ENCODE results near the gene KMT5C.
A peak's percentile ranks its signal among the peaks of the same experiment; 100 is the strongest.
"Not testable (repeated sequence)": the region's sequence is repeated elsewhere in the genome, so short reads cannot be mapped to it uniquely, and the experiment has no call there.

Gene KMT5C

DNA sequence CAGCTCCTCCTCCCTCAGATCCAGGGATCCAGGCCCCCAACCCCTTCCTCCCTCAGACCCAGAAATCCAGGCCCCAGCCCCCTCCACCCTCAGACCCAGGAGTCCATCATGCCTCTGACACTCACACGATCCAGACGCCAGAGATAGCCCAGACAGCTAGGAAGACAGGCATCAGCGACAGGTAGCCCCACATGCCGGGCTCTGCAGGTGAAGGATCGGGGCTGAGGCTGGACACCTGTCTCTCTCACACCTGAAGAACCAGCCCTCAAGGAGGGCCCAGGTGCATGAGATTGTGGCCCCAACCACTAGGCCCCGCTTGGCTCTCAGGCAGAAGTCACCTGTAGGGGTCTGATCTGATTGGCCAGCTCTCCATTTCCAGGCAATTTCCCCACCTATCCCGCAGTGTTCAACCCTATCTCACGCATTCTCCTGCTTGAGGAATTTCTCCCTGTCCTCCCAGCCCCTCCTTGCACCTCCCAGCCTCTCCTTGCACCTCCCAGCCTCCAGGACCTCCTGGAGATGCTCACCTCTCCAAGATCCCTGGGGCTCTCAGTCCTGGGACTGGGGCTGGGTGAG lies 18.7 kb upstream of the KMT5C start:
- DNase-seq = no peak

DNA sequence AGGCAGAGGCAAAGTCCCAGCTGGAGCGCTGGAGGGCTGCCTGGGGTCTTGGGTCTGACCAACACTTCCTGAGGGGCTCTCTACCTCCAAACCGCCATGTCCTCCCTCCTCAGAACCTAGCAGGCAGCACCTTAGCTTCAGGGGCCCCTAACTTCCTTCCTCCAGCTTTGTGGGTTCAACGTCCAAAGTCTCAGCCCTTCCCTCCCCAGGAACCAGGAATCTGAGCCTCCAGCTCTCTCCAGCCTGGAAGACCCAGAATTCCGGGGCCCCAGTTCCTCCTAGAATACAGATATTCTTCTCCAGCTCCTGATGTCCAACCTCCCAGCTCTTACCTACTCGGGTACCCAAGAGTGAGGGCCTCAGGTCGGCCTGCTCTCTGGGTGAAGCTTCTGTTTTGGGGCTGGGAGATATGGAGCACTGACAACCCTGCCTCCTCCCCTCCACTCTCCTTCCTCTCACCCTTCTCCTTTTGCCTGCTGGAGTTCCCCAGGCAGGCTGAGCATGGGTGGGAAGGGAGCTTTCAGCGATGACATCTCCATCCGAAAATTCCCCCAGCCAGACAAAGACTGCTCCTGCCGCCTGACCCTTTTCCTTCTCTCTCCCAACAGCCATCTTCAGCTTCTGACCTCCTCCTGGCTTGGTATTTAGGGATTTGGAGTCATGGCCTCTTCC lies 18.1 kb upstream of the KMT5C start:
- DNase-seq = no peak

DNA sequence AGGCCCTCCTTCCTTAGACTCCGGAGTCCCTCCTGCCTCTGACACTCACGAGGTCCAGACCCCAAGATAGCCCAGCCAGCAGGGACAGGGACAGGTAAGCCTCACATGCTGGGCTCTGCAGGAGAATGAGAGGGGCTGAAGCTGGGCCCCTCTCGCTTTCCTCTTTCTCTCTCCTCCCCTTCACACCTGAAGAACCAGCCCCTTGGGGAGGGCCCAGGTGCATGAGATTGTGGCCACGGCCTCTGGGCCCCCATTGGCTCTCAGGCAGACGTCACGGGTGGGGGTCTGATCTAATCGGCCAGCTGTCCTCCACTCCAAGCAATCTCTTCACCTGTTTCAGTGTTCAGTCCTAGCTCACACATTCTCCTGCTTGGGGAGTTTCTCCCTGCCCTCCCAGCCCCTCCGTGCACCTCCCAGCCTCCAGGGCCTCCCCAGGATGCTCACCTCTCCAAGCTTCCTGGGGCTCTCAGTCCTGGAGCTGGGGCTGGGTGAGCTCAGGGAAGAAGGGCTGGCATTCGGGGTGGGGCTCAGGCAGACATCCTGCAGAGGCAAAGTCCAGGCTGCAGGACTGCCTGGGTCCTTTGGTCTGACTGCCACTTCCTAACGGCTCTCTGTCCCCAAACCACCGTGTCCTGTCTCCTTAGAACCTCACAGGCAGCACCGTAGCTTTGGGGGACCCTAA lies 17.3 kb upstream of the KMT5C start:
- DNase-seq = no peak

DNA sequence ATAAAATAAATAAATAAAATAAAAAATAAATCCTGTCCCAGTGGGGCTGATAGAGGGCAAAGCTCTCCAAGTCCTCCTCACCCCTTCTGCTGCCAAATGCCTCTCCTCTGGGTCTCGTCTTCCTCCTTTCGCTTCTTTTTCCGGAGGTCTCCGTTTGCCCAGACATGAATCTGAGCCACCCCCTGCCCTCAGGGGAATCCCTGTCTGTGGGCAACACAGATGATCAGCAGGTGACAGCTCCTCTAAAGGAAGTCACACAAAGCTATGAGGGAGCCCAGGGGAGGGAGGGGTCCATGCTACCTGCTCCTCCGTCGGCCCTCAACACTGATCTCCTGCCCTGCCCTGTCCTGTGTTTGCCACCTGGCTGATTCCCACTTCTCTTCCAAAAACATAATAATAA lies 15.0 kb upstream of the KMT5C start:
- DNase-seq = no peak

DNA sequence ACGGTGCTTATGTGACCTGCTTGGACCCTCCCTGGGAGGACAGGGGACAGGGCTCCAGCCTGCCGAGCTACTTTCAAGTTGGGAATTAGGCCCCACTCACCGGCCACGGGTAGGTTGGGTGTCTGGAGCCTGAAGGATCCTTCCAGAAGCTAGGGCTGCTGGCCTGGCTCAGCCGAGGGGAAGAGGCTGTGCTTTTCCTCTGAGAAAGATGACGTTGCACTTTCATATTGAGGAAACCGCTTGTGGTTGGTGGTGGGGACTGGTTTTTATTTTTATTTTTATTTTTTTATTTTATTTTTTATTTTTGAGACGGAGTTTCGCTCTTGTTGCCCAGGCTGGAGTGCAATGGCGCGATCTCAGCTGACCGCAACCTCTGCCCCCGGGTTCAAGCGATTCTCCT lies 14.5 kb upstream of the KMT5C start, which contains the start of gene TMEM150B:
Gene TMEM150B (minus strand): TSS at position 170 of the 400 bp plus-strand sequence. CDS start 4,305 bp downstream, outside the sequence.
- DNase-seq = no peak

DNA sequence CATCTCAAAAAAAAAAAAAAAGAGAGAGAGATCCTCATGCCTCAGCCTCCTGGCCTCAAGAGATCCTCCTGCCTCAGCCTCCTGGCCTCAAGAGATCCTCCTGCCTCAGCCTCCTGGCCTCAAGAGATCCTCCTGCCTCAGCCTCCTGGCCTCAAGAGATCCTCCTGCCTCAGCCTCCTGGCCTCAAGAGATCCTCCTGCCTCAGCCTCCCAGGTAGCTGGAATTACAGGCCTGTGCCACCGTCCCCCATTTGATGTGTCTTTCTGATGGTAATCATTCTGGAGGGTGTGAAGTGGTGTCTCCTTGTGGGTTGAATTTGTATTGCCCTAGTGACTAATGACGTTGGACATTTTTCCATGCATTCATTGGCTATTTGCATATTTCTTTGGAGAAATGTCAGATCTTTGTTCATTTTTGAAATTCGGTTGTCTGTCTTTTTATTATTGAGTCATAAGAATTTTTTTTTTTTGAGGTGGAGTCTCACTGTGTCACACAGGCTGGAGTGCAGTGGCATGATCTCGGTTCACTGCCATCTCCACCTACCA lies 10.8 kb upstream of the KMT5C start:
- DNase-seq = not testable (repeated sequence)

DNA sequence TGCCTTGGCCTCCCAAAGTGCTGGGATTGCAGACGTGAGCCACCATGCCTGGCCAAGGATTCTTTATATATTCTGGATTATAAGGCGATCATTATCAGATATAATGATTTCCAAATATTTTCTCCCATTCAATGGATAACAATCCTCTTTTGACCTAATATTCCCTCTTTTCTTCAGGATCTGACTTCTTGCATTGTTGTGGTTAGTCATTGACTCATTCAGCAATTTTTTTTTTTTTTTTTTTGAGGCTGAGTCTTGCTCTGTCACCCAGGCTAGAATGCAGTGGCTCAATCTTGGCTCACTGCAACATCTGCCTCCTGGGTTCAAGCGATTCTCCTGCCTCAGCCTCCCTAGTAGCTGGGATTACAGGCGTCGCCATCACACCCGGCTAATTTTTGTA lies 9.9 kb upstream of the KMT5C start:
- DNase-seq = not testable (repeated sequence)

DNA sequence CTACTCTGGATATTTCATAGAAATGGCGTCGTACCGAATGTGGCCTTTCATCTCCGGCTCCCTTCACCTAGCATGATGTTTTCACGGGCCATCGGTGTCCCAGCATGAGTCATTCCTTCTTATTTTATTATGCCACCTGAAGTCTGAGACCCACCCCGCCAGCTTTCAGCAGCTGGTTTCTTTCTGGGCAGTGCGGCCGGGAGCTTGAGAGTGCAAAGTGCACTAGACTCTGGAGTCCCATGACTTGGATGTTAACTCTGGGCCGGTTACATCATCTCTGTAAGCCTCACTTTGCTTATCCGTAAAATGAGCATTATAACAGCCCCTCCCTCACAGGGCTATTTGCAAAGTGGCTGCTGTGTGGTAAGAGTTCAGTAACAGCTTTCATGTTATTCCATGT lies 5.8 kb upstream of the KMT5C start:
- no peak for DNase-seq

DNA sequence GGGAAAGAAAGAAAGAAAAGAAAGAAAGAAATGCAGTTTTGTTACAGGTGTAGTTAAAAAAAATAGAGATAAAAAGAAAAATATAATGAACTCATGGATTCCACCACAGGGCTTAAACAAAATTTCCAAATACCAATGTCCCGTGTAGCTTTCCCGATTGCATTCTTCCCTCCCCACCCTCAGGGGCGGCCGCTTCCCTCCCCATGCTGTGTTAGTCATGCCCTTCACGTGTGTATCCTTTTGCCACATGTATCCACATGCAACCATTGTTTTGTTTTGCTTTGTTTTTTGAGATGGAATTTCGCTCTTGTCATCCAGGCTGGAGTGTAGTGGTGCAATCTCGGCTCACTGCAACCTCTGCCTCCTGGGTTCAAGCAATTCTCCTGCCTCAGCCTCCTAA lies 3.6 kb upstream of the KMT5C start:
- no peak for DNase-seq

DNA sequence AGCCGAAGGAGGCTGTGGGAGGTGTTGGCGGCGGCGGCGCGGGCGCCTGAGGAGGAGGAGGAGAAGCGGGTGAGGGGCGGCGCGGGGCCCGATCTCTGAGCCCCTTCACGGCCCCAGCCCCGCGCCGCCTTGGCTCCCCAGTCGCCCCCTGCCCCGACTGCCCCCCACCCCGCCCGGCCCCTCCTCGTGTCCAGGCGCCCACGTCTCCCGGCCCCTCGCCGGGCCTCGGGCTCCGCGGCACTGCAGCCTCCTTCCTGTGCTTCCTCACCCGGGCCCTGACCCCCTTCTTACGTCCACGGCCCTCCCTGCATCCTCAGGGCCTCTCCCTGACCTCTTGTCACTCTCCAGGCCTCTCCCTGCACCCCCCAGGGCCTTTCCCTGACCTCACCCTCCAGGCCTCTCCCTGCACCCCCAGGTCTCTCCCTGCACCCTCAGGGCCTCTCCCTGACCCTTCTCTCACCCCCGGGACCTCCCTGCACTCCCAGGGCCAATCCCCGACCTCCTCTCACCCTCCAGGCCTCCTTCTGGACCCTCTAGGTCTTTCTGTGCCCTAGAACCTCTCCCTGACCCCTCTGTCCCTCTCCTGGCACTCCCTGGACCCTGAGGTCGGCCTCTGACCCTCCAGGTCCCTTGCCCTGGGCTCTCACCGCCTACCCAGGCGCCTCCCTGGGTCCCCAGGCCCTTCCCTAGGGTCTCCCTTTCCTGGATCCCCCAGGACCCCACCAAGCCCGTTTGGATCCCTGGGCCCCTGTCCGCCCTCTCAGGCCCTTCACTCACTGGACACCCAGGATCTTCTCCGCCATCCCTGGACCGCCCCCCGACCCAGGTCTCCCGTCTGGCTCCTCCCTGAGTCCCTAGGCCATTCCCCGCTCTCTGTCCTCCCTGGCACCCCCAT lies 460 bp downstream of the KMT5C start:
- DNase-seq = no peak

DNA sequence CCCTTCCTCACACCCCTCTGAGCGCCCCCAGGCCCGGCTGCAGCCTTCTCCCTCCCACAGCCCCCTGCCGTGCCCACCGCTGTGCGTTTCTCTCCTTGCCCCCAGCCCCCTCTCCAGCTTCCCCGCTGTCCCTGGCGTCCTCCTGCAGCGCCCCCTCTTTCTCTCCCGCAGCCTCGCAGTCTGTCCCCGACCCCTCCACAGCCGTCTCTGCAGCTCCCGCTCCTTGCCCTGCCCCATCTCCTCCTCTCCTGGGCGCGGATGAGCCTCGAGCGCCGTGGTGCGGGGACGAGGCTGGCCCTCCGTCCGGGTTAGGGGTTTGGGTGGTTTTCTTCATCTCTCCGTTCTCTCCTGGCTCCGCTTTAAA lies 1.1 kb downstream of the KMT5C start:
- DNase-seq = no peak

DNA sequence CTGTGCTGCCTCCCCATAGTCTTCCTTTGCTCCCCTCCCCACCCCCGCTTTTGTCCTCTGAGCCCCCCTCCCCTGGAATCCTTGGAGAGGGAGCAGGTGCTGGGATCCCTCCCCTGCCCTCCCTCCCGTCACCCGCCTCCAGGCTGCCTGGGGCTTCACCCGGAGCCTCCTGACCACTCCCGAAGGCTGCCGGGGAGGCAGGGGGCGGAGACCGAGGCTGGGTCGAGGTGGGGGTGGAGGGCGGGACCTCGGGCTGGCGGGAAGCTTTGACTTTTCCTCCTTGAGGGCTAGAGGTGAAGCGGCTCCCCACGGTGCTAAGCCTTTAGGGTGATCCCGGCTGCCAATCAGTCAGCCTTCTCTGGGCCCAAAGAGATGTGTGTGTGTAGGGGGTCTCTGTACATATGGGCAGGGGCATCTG lies 1.5 kb downstream of the KMT5C start:
- peak; percentile 43 to 48 for DNase-seq

DNA sequence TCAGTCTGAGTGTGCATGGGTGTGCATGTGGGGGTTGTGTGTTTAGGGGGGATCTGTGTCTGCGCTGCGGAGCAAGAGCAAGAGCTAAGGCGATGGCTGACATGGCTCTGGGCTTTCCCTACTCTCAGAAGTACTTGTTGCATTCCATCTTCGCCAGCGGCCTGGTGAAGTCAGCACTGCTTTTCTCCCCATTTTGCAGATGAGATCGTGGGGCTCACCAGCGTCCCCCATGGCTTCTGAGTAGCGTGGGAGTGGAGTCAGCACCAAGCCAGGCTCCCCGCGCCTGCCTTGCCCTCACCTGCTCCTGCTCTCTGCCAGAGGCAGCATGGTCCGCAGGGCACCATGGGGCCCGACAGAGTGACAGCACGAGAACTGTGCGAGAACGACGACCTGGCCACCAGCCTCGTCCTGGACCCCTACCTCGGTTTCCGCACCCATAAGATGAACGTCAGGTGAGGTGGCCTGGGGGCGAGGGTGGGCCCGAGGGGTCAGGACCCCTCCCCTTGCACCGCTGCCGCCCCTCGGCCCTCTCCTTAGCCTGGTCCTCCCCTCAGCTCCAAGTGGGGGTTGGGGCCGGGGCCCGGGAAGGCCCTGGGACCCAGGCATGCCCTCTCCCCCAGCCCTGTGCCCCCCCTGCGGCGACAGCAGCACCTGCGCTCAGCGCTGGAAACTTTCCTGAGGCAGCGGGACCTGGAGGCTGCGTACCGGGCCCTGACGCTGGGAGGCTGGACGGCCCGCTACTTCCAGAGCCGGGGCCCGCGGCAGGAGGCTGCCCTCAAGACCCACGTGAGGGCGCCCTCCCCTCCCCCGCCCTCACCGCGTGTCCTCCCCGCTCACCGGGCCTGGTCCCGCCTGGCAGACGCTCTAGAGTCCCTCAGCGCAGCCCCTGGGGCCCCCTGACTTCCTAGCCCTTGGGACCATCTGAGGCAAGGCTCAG lies 2.2 kb downstream of the KMT5C start:
- no peak for DNase-seq

DNA sequence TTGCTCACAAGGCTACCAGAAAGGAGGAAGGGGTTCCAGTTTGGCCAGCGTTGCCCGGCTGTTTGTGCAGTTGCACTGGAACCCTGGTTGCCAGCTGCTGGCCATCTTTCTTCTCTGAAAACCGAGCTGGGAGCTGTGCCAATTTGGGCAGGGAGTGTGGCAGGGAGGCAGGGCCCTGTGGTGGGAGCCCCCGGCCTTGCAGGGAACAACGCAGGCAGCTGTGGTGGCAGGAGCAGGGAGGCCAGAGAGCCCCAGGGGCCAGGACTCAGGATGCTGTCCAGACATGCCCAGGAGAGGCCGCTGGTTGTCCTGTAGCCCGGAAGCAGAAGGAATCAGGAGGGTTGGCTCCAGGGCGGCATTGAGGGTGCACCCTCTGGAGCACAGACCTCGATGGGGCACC lies 4.8 kb downstream of the KMT5C start:
- DNase-seq = no peak

DNA sequence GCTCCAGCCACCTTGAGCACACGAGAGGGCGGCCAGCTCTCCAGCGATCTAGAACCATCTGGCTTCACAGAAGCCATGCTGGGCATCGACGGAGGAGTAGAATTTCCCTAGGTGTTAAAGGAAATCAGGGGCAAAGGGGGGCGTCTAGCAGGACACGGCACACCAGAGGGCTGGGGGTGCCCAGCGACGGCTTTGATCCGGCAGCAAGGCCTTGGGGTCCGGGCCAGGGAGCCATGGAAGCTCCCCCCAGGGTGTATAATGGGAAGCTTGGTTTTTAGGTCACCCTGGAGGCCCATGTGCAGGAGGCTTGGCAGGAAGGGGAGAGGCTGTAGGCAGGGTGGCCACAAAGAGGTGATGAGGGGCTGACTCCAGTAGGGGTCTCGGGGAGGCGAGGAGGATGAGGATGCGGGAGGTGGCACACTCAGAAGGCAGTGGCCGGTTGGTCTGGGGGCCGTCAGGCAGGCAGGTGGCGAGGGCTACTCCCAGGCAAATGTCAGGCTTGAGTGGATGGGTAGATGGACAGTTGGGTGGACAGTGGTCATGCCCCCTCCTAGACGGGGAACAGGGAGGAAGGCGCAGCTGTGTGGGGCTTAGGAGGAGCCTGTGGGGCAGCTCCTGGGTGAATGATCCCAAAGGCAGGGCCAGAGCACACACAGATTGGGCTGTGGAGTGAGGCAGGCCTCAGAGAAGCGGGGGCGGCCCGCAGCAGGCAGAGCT lies 5.6 kb downstream of the KMT5C start:
- DNase-seq = no peak

DNA sequence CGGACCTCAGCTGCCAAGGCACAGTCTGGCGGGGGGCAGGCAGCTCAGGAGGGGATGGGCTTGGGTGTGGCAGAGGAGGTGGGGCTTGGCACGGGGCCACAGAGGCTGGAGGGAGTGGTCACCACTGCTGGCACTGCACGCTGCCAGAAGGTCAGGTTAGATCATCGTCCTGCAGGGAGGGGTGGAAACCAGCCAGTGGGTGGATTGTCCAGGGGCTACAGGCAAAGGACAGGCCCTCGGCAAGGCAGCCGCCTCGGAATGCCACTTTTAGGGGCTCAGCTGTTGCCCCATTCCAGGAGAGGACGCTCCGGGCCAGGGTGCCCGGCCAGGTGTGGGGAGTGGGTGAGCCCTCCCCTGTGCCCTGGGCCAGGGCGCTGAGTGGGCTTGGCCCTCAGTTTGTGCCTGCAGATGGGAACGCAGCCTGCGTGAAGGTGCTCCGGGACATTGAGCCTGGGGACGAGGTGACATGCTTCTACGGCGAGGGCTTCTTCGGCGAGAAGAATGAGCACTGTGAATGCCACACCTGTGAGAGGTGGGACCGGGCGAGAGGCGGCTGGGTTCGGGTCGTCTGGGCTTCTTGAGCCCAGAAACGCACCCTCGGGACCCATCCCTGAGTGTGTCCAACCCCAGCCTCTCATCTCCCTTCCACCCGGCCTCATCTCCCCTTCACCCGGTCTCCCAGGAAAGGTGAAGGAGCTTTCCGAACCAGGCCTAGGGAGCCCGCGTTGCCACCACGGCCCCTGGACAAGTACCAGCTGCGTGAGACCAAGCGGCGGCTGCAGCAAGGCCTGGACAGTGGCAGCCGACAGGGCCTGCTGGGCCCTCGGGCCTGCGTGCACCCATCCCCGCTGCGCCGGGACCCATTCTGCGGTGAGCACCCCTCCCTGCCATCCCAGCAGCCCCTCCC lies 6.4 kb downstream of the KMT5C start:
- DNase-seq = no peak

DNA sequence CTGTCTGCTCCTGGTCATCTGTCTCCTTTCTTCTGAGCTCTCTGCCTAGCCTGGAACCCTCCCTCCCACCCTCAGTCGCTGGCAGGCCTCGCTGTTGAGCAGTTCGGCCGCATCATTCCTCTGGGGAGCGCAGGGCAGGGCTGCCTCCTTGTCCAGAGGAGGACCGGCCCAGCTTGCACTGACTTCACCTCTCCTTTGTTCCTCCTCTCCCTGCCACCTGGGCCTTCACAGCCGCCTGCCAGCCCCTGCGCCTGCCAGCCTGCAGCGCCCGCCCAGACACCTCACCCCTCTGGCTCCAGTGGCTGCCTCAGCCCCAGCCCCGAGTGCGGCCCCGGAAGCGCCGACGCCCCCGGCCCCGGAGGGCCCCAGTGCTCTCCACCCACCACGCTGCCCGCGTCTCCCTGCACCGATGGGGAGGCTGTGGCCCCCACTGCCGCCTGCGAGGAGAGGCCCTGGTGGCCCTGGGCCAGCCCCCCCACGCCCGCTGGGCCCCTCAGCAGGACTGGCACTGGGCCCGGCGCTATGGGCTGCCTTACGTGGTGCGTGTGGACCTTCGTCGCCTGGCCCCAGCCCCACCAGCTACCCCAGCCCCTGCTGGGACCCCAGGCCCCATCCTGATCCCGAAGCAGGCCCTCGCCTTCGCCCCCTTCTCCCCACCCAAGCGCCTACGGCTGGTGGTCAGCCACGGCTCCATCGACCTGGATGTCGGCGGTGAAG lies 7.2 kb downstream of the KMT5C start:
- no peak for DNase-seq

DNA sequence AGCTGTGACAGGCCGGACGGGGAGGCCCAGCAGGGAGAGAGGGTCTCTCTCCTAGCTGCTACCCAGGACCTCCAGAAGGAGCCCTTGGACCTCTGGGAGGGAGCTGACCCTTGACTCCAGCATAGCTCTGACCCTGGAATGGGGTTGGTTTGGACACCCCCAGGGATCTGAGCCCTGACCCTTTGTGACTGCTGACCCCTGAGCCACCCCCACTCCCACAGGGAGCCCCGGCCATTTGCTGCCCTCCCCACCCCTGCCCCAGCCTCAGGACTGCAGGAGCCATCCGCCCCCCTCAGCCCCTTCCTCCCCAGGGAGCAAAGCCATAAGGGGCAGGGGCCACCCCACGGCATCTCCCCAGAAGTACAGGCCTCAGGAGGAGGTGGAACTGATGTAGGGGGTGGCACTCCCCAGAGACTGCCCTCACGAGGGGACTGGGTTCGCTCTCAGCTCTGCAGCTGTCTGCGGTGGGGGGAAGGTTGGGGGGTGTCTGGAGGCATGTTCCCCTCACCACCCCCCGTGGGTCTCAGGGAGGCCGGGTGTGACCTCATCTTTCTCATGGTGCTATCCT lies 7.8 kb downstream of the KMT5C start:
- no peak for DNase-seq

All from activated CD4-positive, alpha-beta T cell treated with anti-CD3 and anti-CD28 coated beads, Interleukin-2, amount 50 U/mL, for 4 hours (primary cell).